ENCODE measurements around the gene TMEM132C. TPM values are rescaled to one million over a fixed set of nuclear protein-coding genes. Genes with fewer than 3 reads are reported as not detected.
A peak's percentile ranks its signal among the peaks of the same experiment; 100 is the strongest.

The TMEM132C gene
- total and polyA plus RNA-seq, 9 donors: 1.6 to 38.4 (median 9.4) TPM

- WGBS, 3 donors: 49 to 63% (median 57%) methylated on average over 6 of the region's 6 CpGs
- H3K4me3 ChIP-seq: no peak overlapping the region
Measured at GRCh38 chr12:128365032-128365431, 98.1 kb downstream of the TMEM132C start.

GRCh38 chr12:128365651-128366231 lies 98.8 kb downstream of the TMEM132C start:
- no peak overlapping the region for H3K27ac ChIP-seq
- TF ChIP-seq EP300 (IDR thresholded peaks at IDR 0.05) (no peak), POLR2A (IDR thresholded peaks at IDR 0.05) (no peak), CTCF (IDR thresholded peaks at IDR 0.05) (no peak)
- no peaks in the 10 kb centered on the region for H3K9me3 ChIP-seq
- no peaks in the 10 kb centered on the region for H3K27me3 ChIP-seq
- peak in 2 of 5 donors; percentile 28 to 44 for DNase-seq
- H3K4me3 ChIP-seq: peak overlapping the region; percentile 29
- intact Hi-C loops (cut with DNase I): loop anchor here in 1 of 4 donors (10.0 kb wide), 1 partner anchor 101 kb away; the partner anchor contains the start of gene TMEM132C
- 0 to 2% (median 0%) methylated on average over 26 of the region's 26 CpGs for WGBS, 3 donors
- no peaks in the 10 kb centered on the region for H3K4me1 ChIP-seq (ENCODE audit: insufficient read depth)
- no peaks in the 10 kb centered on the region for H3K36me3 ChIP-seq

More at GRCh38 chr12:128365032-128365431, 98.1 kb downstream of the TMEM132C start:
- Histone ChIP-seq H3K36me3 (no peaks in the 10 kb centered on the region), H3K9me3 (no peaks in the 10 kb centered on the region), H3K27ac (no peak overlapping the region), H3K27me3 (no peaks in the 10 kb centered on the region), H3K4me1 (ENCODE audit: insufficient read depth) (no peaks in the 10 kb centered on the region)
- DNase-seq: no peak
- intact Hi-C loops (cut with DNase I): loop anchor here in 1 of 4 donors (10.0 kb wide), 1 partner anchor 100 kb away; the partner anchor contains the start of gene TMEM132C
- TF ChIP-seq POLR2A (IDR thresholded peaks at IDR 0.05) (no peak), CTCF (IDR thresholded peaks at IDR 0.05) (no peak), EP300 (IDR thresholded peaks at IDR 0.05) (no peak)

- 87 to 95% (median 90%) methylated on average over 7 of the region's 7 CpGs for WGBS, 3 donors
- intact Hi-C loops (cut with DNase I): loop anchor here in 1 of 4 donors (10.0 kb wide), 1 partner anchor 103 kb away; the partner anchor contains the start of gene TMEM132C
- no peak for DNase-seq
- H3K36me3 ChIP-seq: no peaks in the 10 kb centered on the region
- no peaks in the 10 kb centered on the region for H3K27me3 ChIP-seq
- H3K4me1 ChIP-seq (ENCODE audit: insufficient read depth): no peaks in the 10 kb centered on the region
- TF ChIP-seq CTCF (IDR thresholded peaks at IDR 0.05): no peak
- no peak for TF ChIP-seq POLR2A (IDR thresholded peaks at IDR 0.05)
- no peak for TF ChIP-seq EP300 (IDR thresholded peaks at IDR 0.05)
- H3K4me3 ChIP-seq: no peak overlapping the region
- no peaks in the 10 kb centered on the region for H3K9me3 ChIP-seq
- H3K27ac ChIP-seq: no peak overlapping the region
Measured at GRCh38 chr12:128367961-128368360, 101.0 kb downstream of the TMEM132C start.

- no peak for DNase-seq
- no peaks in the 10 kb centered on the region for H3K4me1 ChIP-seq (ENCODE audit: insufficient read depth)
- no peaks in the 10 kb centered on the region for H3K9me3 ChIP-seq
- H3K36me3 ChIP-seq: no peaks in the 10 kb centered on the region
- no peak overlapping the region for H3K4me3 ChIP-seq
- no peaks in the 10 kb centered on the region for H3K27me3 ChIP-seq
- no peak for TF ChIP-seq EP300 (IDR thresholded peaks at IDR 0.05)
- no peak for TF ChIP-seq POLR2A (IDR thresholded peaks at IDR 0.05)
- TF ChIP-seq CTCF (IDR thresholded peaks at IDR 0.05): no peak
- intact Hi-C loops (cut with DNase I): loop anchor here in 2 of 4 donors (10.0 kb wide), 1 partner anchor 117 kb away; the partner anchor contains the start of gene TMEM132C (in 2 of the 2)
- no peak overlapping the region for H3K27ac ChIP-seq
- WGBS, 3 donors: 13 to 38% (median 20%) methylated on average over 12 of the region's 12 CpGs
Measured at GRCh38 chr12:128381541-128381940, 114.6 kb downstream of the TMEM132C start.
